ENCODE measurements around the gene CCR6.

CCR6 gene

GRCh38 chr6:167097770-167098169 lies 25.1 kb upstream of the CCR6 start:
- DNase-seq = no peak

- no peak for DNase-seq
These were observed 24.1 kb upstream of the CCR6 start for GRCh38 chr6:167098825-167099225.

- no peak for DNase-seq
These were observed 23.2 kb upstream of the CCR6 start for GRCh38 chr6:167099707-167100106.

- DNase-seq = no peak
These were observed 22.6 kb upstream of the CCR6 start for GRCh38 chr6:167100241-167100674.

GRCh38 chr6:167102318-167102717 lies 20.6 kb upstream of the CCR6 start:
- DNase-seq = no peak

GRCh38 chr6:167103041-167103891 lies 19.6 kb upstream of the CCR6 start:
- DNase-seq = no peak

- no peak for DNase-seq
These were observed 18.5 kb upstream of the CCR6 start for GRCh38 chr6:167104388-167104787.

GRCh38 chr6:167105060-167105459 lies 17.8 kb upstream of the CCR6 start:
- DNase-seq = no peak

GRCh38 chr6:167106406-167106805 lies 16.5 kb upstream of the CCR6 start:
- no peak for DNase-seq

- DNase-seq = no peak
These were observed 15.1 kb upstream of the CCR6 start for GRCh38 chr6:167107787-167108186.

GRCh38 chr6:167108278-167108677 lies 14.6 kb upstream of the CCR6 start:
- no peak for DNase-seq

GRCh38 chr6:167109651-167110050 lies 13.2 kb upstream of the CCR6 start:
- DNase-seq = no peak

GRCh38 chr6:167111597-167111996 lies 11.3 kb upstream of the CCR6 start:
- no peak for DNase-seq

- no peak for DNase-seq
These were observed 10.5 kb upstream of the CCR6 start for GRCh38 chr6:167112421-167112820.

- no peak for DNase-seq
These were observed 9.7 kb upstream of the CCR6 start for GRCh38 chr6:167113047-167113754.

GRCh38 chr6:167113935-167114910 lies 8.7 kb upstream of the CCR6 start:
- no peak for DNase-seq

GRCh38 chr6:167115054-167115453 lies 7.8 kb upstream of the CCR6 start:
- DNase-seq = no peak

GRCh38 chr6:167116109-167116837 lies 6.6 kb upstream of the CCR6 start:
- DNase-seq = no peak

GRCh38 chr6:167116838-167117228 lies 6.1 kb upstream of the CCR6 start:
- no peak for DNase-seq

GRCh38 chr6:167118006-167118405 lies 4.9 kb upstream of the CCR6 start:
- no peak for DNase-seq

- no peak for DNase-seq
These were observed 4.1 kb upstream of the CCR6 start for GRCh38 chr6:167118839-167119238.

Data from nucleus accumbens (tissue), 56 donors.